Sigmoid colon (tissue), 7 donors: ENCODE measurements around the gene ADAMTSL1. TPM values are rescaled to one million over a fixed set of nuclear protein-coding genes. Genes with fewer than 3 reads are reported as not detected.
A peak's percentile ranks its signal among the peaks of the same experiment; 100 is the strongest.

Experiments used
- DNase-seq: peaks from one replicate; pipeline ENCODE4 v3.0.0-alpha.2; 2019
- H3K27ac ChIP-seq, 4 donors: fragments of 200-600 bp; sonication (generic); one replicate each; pipeline ENCODE4 v1.5.1; 2016 to 2019; ENCODE audit warnings: mild to moderate bottlenecking in 1 of 4
- H3K27me3 ChIP-seq, 3 donors: fragments of 200-600 bp; sonication (generic); one replicate each; pipeline ENCODE4 v1.5.1; 2019; ENCODE audit warnings: mild to moderate bottlenecking in 1 of 3
- H3K36me3 ChIP-seq, 4 donors: fragments of 200-600 bp; sonication (generic); one replicate each; pipeline ENCODE4 v1.5.1; 2016 to 2019
- H3K4me1 ChIP-seq, 4 donors: fragments of 200-600 bp; sonication (generic); one replicate each; pipeline ENCODE4 v1.5.1; 2017 to 2019
- H3K4me3 ChIP-seq, 4 donors: fragments of 200-600 bp; sonication (generic); one replicate each; pipeline ENCODE4 v1.5.1; 2017 to 2019; ENCODE audit warnings: mild to moderate bottlenecking in 2 of 4, moderate library complexity in 1 of 4
- H3K9me3 ChIP-seq, 4 donors: fragments of 200-600 bp in 3 of 4; sonication (generic) in 3 of 4; one replicate each; pipeline versions ENCODE4 v1.5.1 to v1.6.1; 2013 to 2019
- CTCF ChIP-seq, 4 experiments: fragments of 450-650 bp in 3 of 4; fragments of 200-600 bp in 1 of 4; IDR thresholded peaks; one replicate each; pipeline ENCODE4 v1.5.1; 2016 to 2019; ENCODE audit warnings: antibody characterized with exemption in 4 of 4, mild to moderate bottlenecking in 3 of 4, moderate library complexity in 2 of 4
- EP300 ChIP-seq, 4 donors: sonication (generic); formaldehyde crosslinking; IDR thresholded peaks; one replicate each; pipeline ENCODE4 v1.6.1; 2017; ENCODE audit warnings: antibody characterized with exemption in 4 of 4
- POLR2A ChIP-seq, 2 donors: fragments of 450-650 bp; IDR thresholded peaks; one replicate each; pipeline ENCODE4 v1.6.1; 2016; ENCODE audit warnings: antibody characterized with exemption in 2 of 2, mild to moderate bottlenecking in 2 of 2, moderate library complexity in 2 of 2
- POLR2AphosphoS5 ChIP-seq, 4 donors: sonication (generic); formaldehyde crosslinking; IDR thresholded peaks; one replicate each; pipeline ENCODE4 v1.6.1; 2017; ENCODE audit warnings: antibody characterized with exemption in 4 of 4
- WGBS, 2 donors: extraction: QIAGEN DNeasy Blood & Tissue Kit; methylation state at CpG; one replicate each; pipeline ENCODE4 v1.1.7; 2013; 5-methylcytosine and 5-hydroxymethylcytosine counted together
- intact Hi-C: fragments of 100-400 bp; cut with DNase I; formaldehyde crosslinking; loops from one replicate; pipeline ENCODE4 v1.15.1; 2023
- polyA plus RNA-seq, 3 donors: library from polyadenylated mRNA; stranded (reverse); fragments of 200-250 nt; gene quantifications; one replicate each; pipeline ENCODE4 v1.2.3, GENCODE V29; 2013
- total RNA-seq, 4 donors: library from RNA; depleted of rRNA; stranded (reverse); fragments of >200 nt; gene quantifications; one replicate each; pipeline ENCODE4 v1.1.0, GENCODE V29; 2016
- donor health status: healthy with polysubstance abuse.
- donor health status: Bipolar disorder and iron deficiency.
- donor health status: healthy.

The ADAMTSL1 gene
- total and polyA plus RNA-seq, 7 donors: 1.4 to 13.6 (median 6.5) TPM

GRCh38 chr9:18441261-18441660 lies 32.7 kb upstream of the ADAMTSL1 start:
- Histone ChIP-seq H3K27me3 (no peaks in the 10 kb centered on the region), H3K27ac (no peak overlapping the region), H3K36me3 (no peaks in the 10 kb centered on the region), H3K4me1 (peaks cover 0 to 34% (median 27%) of the 10 kb centered on the region in 4 donors), H3K4me3 (no peak overlapping the region), H3K9me3 (no peaks in the 10 kb centered on the region)
- no peak for DNase-seq
- TF ChIP-seq POLR2AphosphoS5 (IDR thresholded peaks at IDR 0.05) (no peak), CTCF (IDR thresholded peaks at IDR 0.05) (no peak), EP300 (IDR thresholded peaks at IDR 0.05) (no peak), POLR2A (IDR thresholded peaks at IDR 0.05) (no peak)
- 52 to 57% methylated on average over 1 of the region's 1 CpG for WGBS, 2 donors
- intact Hi-C loops: loop anchor here (5.0 kb wide), 1 partner anchor 586 kb away; no protein-coding TSS in a partner anchor

GRCh38 chr9:18442629-18443491 lies 31.1 kb upstream of the ADAMTSL1 start:
- H3K4me1 ChIP-seq: peaks cover 0 to 41% (median 34%) of the 10 kb centered on the region in 4 donors
- DNase-seq: peak; percentile 86

GRCh38 chr9:18447131-18447530 lies 26.8 kb upstream of the ADAMTSL1 start:
- Histone ChIP-seq H3K27ac (peak overlapping the region; percentile 42 to 60 (median 56)), H3K27me3 (no peaks in the 10 kb centered on the region), H3K4me3 (no peak overlapping the region), H3K4me1 (peaks cover 0 to 34% (median 31%) of the 10 kb centered on the region in 4 donors), H3K9me3 (no peaks in the 10 kb centered on the region), H3K36me3 (no peaks in the 10 kb centered on the region)
- DNase-seq: peak; percentile 79
- no peak for TF ChIP-seq POLR2A (IDR thresholded peaks at IDR 0.05)
- TF ChIP-seq POLR2AphosphoS5 (IDR thresholded peaks at IDR 0.05): peak in 1 of 4 donors; percentile 29
- 75 to 84% methylated on average over 4 of the region's 4 CpGs for WGBS, 2 donors
- intact Hi-C loops: loop anchor here (5.0 kb wide), 1 partner anchor 565 kb away; no protein-coding TSS in a partner anchor

More at GRCh38 chr9:18442629-18443491, 31.1 kb upstream of the ADAMTSL1 start:
- TF ChIP-seq POLR2AphosphoS5 (IDR thresholded peaks at IDR 0.05) (no peak), CTCF (IDR thresholded peaks at IDR 0.05) (peak; percentile 33 to 91 (median 78))
- Histone ChIP-seq H3K27me3 (no peaks in the 10 kb centered on the region), H3K36me3 (no peaks in the 10 kb centered on the region), H3K4me3 (no peak overlapping the region), H3K27ac (peak overlapping the region in 3 of 4 donors; percentile 11 to 39 (median 35)), H3K9me3 (no peaks in the 10 kb centered on the region)
- WGBS, 2 donors: 4 to 9% methylated on average over 6 of the region's 6 CpGs
- intact Hi-C loops: loop anchor here (1.0 to 5.0 kb wide), 2 partner anchors 188 to 584 kb away; no protein-coding TSS in a partner anchor

- Histone ChIP-seq H3K36me3 (no peaks in the 10 kb centered on the region), H3K4me3 (no peak overlapping the region), H3K27me3 (no peaks in the 10 kb centered on the region), H3K4me1 (peaks cover 0 to 30% (median 27%) of the 10 kb centered on the region in 4 donors), H3K9me3 (no peaks in the 10 kb centered on the region), H3K27ac (peak overlapping the region; percentile 42 to 60 (median 56))
- intact Hi-C loops: loop anchor here (5.0 kb wide), 1 partner anchor 565 kb away; no protein-coding TSS in a partner anchor
- DNase-seq: no peak
- TF ChIP-seq POLR2AphosphoS5 (IDR thresholded peaks at IDR 0.05) (no peak), CTCF (IDR thresholded peaks at IDR 0.05) (no peak), POLR2A (IDR thresholded peaks at IDR 0.05) (no peak), EP300 (IDR thresholded peaks at IDR 0.05) (no peak)
- 89 to 91% methylated on average over 3 of the region's 3 CpGs for WGBS, 2 donors
Observed at GRCh38 chr9:18447541-18447940, 26.4 kb upstream of the ADAMTSL1 start.

- TF ChIP-seq POLR2A (IDR thresholded peaks at IDR 0.05) (no peak), EP300 (IDR thresholded peaks at IDR 0.05) (no peak), CTCF (IDR thresholded peaks at IDR 0.05) (no peak), POLR2AphosphoS5 (IDR thresholded peaks at IDR 0.05) (no peak)
- Histone ChIP-seq H3K27me3 (no peaks in the 10 kb centered on the region), H3K4me1 (peaks cover 0 to 25% (median 22%) of the 10 kb centered on the region in 4 donors), H3K9me3 (no peaks in the 10 kb centered on the region), H3K36me3 (no peaks in the 10 kb centered on the region), H3K27ac (peak overlapping the region in 1 of 4 donors; percentile 60), H3K4me3 (no peak overlapping the region)
- DNase-seq: no peak
- intact Hi-C loops: loop anchor here (5.0 kb wide), 1 partner anchor 564 kb away; no protein-coding TSS in a partner anchor
Observed at GRCh38 chr9:18448101-18448500, 25.9 kb upstream of the ADAMTSL1 start.
